H54 (cell line): ENCODE measurements around the gene DCDC2.

ENCODE experiments used
- DNase-seq: peaks from one replicate; pipeline ENCODE4 v3.0.0; 2011; ENCODE audit warnings: low spot score, mixed read lengths; ENCODE audit not compliant: insufficient read length
- FAIRE-seq: peaks from 3 replicates; lab custom pipeline; 2011; peaks lifted over from hg19 to GRCh38; lab: Jason Lieb, UNC
- POLR2A ChIP-seq: IDR thresholded peaks from 2 replicates; pipeline ENCODE4 v1.6.1; 2011; ENCODE audit warnings: low read depth, mild to moderate bottlenecking, low read length

Gene DCDC2

DNA sequence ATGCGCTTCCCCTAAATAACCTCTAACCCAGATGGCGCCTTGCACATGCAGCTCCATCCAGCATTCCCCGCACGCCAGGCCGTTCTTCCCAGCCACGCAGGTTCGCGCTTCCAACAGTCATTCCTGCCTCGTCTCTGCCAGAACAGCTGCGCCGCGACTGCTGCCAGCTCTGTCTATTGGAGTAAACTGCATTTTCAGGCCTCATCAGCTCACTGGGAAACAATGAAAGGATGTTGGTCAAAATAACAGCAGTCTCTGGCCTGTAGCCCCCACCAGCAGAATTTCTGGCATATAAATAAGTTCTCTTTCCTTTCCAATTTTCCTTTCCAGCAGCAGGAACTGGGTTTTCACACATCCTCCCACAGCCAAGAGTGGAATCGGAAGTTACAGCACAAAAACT lies 217.3 kb downstream of the DCDC2 start:
- no peak for TF ChIP-seq POLR2A
- FAIRE-seq (no peak), DNase-seq (no peak)

DNA sequence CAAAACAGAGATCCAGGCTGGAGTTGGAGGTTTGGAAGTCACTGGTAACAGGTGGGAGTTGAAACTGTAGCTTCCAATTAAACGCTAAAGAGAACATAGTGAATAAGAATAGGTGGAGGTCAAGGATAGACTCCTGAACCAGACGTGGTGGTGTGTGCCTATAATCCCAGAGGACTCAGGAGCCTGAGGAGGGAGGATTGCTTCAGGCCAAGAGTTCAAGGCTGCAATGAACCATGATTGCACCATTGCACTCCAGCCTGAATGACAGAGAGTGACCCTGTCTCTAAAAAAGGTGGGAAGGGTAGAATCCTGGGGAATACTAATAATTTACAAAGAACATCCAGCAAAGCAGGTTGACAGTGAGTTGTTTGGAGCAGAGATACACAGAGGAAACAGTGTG lies 218.2 kb downstream of the DCDC2 start:
- FAIRE-seq = no peak
- DNase-seq = no peak
- no peak for TF ChIP-seq POLR2A

DNA sequence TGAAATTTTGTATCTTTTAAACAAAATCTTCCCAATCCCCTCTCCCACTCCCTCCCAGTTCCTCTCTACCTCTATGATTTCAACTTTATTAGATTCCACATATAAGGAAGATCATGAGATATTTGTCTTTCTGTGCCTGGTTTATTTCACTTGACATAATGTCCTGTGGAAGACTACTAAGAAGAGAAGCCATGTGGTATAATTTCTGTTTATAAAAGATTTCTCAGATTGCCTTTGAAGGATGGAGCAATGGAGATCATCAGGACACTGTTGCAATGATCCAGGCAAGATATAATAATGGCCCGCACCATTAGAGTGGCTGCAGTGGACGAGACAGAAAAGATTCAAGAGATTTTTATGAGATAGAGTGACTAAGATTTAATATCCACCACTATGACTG lies 218.8 kb downstream of the DCDC2 start:
- no peak for TF ChIP-seq POLR2A
- FAIRE-seq (no peak), DNase-seq (no peak)

DNA sequence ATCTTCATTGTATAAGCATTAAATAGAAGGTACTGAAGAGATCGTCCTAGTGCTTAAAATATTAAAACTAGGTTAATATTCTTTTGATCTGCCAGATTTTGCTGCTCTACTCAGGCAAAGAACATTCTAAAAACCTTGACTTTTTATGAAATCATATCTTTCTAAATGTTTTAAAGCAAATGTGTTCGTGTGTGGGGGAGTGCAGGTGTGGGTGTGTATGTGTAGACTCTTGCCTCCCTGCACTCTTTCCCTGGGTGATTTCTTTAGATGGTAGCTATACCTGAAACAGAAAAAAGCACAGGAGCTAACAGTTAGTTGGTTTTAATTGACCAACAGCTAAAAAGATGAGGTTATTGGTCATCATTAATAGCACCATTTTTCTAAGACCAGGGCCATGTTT lies 226.1 kb downstream of the DCDC2 start:
- FAIRE-seq (no peak), DNase-seq (no peak)
- TF ChIP-seq POLR2A = no peak

DNA sequence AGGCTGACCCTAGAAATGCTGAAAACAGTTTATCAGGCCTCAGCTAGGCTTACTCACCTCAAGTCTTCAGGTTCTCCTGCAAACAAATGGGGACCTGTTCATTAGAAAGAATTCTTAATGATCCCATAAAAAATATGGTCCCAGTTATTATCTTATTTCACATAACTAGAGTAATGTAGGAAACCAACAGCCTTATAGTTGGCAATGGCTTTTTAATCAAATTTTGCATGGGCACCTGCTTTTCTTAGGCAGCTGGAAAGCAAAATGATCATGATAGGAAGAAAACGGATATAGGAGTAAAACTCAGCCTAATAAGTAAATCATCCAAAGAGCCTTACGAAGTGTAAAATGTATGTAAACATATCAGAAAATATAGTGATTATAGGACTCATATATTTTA lies 230.5 kb downstream of the DCDC2 start:
- FAIRE-seq = no peak
- no peak for DNase-seq
- no peak for TF ChIP-seq POLR2A

DNA sequence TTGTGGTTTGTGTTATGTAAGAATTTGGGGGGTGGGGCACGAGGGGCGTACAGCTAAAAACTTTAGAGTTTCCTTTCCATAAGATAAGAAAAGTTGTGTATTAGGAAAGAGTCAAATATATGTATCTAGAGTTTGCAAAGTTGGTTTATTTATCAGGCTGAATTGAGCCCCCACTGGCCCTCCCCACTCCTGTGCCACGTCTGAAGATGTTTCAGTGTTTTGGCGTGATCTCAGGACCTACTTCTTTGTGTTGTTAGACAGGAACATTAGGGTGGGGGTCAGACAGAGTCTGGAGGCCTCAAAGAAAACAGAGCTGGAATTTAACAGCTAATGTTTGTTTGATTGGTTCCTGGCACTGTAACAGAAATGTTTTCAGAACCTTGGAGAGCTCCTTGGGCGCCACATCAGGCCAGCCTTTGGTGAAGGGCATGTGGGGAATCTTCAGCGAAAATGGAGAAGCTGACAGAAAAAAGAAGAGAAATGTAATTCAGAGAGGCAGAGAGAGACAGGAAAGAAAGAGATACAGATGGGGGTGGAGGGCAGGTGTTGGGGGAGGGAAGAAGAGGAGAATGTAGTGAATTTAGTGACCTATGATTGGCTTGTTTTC lies 231.2 kb downstream of the DCDC2 start:
- FAIRE-seq (peak; percentile 30), DNase-seq (peak; percentile 53)
- TF ChIP-seq POLR2A = no peak

DNA sequence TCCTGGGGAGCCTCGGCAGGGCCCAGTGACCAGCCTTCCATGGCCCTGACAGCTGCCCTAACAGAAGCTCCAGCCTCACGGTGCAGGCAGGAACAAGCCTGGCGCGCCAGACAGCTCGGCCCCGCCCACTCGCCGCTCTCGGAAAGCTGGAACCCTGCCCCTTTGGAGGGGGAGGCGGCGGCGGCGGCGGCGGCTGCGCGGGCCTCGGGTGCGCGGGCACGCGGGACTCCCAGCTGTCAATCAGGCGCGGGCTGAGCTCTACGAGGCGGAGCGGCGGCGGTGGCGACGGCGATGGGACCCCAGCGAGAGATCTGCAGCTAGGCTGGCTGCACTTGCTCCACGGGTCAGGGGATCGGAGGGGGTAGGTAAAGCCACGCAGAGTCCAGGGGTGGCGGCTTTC lies 231.9 kb downstream of the DCDC2 start, which contains the start of gene NRSN1:
Gene NRSN1 (plus strand): TSS at position 236 of the 400 bp plus-strand sequence. CDS start 8,113 bp downstream, outside the sequence.
- TF ChIP-seq POLR2A = no peak
- FAIRE-seq (no peak), DNase-seq (no peak)

DNA sequence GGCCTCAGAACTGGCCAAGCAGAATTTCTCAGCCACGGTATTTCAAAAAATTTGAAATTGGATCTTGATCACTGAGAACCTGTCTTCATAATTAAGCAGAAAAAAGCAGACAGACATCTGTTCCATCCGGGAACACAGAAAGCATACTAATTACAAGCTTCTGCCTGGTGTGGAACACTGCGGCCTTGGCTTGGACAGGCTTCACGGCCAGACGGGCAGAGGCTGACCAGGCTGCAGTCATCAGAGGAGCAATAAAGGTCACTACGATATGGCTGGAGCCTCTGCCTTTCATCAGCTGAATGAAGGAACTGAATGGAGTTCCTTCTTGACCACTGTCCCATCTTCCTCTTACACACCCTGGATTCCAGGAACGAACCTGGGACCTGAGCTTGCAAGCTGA lies 235.7 kb downstream of the DCDC2 start:
- DNase-seq (no peak), FAIRE-seq (no peak)
- TF ChIP-seq POLR2A = no peak
